Loucy (cell line): ENCODE data around the gene ZDHHC19.

Source experiments
- EZH2phosphoT487 ChIP-seq: fragments of 200-600 bp; IDR thresholded peaks from 2 replicates; pipeline ENCODE4 v1.6.1; 2018; ENCODE audit warnings: antibody characterized with exemption, mild to moderate bottlenecking, moderate library complexity, borderline replicate concordance
- TF ChIP-seq, protein P1 (sequence below): fragments of 200-600 bp; sonication (generic); conservative IDR thresholded peaks from 2 replicates; pipeline ENCODE4 v1.5.1; 2014; ENCODE audit warnings: mild to moderate bottlenecking, antibody characterized with exemption, low read length

- TF ChIP-seq, protein P1, sequence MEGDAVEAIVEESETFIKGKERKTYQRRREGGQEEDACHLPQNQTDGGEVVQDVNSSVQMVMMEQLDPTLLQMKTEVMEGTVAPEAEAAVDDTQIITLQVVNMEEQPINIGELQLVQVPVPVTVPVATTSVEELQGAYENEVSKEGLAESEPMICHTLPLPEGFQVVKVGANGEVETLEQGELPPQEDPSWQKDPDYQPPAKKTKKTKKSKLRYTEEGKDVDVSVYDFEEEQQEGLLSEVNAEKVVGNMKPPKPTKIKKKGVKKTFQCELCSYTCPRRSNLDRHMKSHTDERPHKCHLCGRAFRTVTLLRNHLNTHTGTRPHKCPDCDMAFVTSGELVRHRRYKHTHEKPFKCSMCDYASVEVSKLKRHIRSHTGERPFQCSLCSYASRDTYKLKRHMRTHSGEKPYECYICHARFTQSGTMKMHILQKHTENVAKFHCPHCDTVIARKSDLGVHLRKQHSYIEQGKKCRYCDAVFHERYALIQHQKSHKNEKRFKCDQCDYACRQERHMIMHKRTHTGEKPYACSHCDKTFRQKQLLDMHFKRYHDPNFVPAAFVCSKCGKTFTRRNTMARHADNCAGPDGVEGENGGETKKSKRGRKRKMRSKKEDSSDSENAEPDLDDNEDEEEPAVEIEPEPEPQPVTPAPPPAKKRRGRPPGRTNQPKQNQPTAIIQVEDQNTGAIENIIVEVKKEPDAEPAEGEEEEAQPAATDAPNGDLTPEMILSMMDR = no peak
- no peak for TF ChIP-seq EZH2phosphoT487
Measured at GRCh38 chr3:196214783-196215441, 3.7 kb upstream of the ZDHHC19 start.
